ENCODE data around the gene IFI27. TPM values are rescaled to one million over a fixed set of nuclear protein-coding genes. Genes with fewer than 3 reads are reported as not detected.
A peak's percentile ranks its signal among the peaks of the same experiment; 100 is the strongest.

IFI27 gene
- total RNA-seq, 1 donor from 2014 or later = 1,022 TPM

DNA sequence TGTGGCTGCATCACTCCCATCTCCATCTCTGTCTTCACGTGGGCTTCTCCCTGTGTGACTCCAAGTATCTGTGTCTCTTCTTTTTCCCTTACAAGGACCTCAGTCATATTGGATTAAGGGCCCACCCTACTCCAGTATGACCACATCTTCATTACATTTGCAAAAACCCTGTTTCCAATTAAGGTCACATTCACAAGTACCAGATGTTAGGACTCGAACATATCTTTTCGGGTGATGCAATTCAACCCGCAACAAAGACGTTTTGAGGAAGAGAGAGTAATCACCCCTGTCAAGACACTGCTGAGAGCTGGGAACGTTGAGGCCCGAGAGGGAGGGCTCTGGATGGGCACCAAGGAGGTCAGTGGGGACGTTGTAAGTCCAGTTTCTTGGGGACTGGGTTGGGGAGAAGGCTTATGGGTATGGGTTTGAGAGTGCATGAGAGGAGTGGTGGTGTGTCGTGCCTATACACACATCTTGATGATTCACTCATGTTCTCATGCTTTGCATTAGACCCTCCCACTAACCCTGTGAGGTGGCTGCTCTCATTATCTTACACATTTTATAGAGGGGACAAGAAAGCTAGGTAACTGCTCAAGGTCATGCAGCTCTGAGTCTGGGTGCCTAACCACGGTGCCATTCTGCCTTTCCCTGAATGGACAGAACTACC, 12.1 kb upstream of the IFI27 start:
- H3K9me3 ChIP-seq (ENCODE audit: insufficient read depth, low read depth, low read length) = no peaks in the 10 kb centered on the region
- no peak overlapping the region for H3K4me3 ChIP-seq (ENCODE audit: insufficient read depth, low read depth, low read length)
- no peak overlapping the region for H3K4me3 Mint-ChIP-seq (ENCODE audit: unreplicated experiment)
- no peaks in the 10 kb centered on the region for H3K36me3 ChIP-seq (ENCODE audit: insufficient read depth, low read length)
- FAIRE-seq (no peak), DNase-seq (ENCODE audit: low read depth) (no peak)
- no peaks in the 10 kb centered on the region for H3K27me3 ChIP-seq (ENCODE audit: insufficient read depth, low read length)
- TF ChIP-seq EZH2 (IDR thresholded peaks at IDR 0.05; ENCODE audit: insufficient read depth, low read length) = no peak
- TF ChIP-seq, protein P1, sequence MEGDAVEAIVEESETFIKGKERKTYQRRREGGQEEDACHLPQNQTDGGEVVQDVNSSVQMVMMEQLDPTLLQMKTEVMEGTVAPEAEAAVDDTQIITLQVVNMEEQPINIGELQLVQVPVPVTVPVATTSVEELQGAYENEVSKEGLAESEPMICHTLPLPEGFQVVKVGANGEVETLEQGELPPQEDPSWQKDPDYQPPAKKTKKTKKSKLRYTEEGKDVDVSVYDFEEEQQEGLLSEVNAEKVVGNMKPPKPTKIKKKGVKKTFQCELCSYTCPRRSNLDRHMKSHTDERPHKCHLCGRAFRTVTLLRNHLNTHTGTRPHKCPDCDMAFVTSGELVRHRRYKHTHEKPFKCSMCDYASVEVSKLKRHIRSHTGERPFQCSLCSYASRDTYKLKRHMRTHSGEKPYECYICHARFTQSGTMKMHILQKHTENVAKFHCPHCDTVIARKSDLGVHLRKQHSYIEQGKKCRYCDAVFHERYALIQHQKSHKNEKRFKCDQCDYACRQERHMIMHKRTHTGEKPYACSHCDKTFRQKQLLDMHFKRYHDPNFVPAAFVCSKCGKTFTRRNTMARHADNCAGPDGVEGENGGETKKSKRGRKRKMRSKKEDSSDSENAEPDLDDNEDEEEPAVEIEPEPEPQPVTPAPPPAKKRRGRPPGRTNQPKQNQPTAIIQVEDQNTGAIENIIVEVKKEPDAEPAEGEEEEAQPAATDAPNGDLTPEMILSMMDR (IDR thresholded peaks at IDR 0.05; ENCODE audit: insufficient read depth, low read depth, low read length) = no peak
- peaks cover 14% of the 10 kb centered on the region for H3K4me1 Mint-ChIP-seq (ENCODE audit: low read depth, unreplicated experiment)
- no peak overlapping the region for H2AFZ ChIP-seq (ENCODE audit: low read depth, low read length)
- H3K9ac ChIP-seq (ENCODE audit: low read length) = no peak overlapping the region
- peaks cover 10% of the 10 kb centered on the region for H3K4me1 ChIP-seq (ENCODE audit: insufficient read depth, low read length)
- H3K36me3 Mint-ChIP-seq (ENCODE audit: low read depth, unreplicated experiment) = peaks cover 20% of the 10 kb centered on the region
- H4K20me1 ChIP-seq (ENCODE audit: insufficient read depth, low read length) = peaks cover 8% of the 10 kb centered on the region
- no peak overlapping the region for H3K4me2 ChIP-seq (ENCODE audit: low read length)
- no peak overlapping the region for H3K27ac ChIP-seq (ENCODE audit: low read depth, low read length)
- H3K27ac Mint-ChIP-seq (ENCODE audit: unreplicated experiment) = no peak overlapping the region
- H3K79me2 ChIP-seq (ENCODE audit: insufficient read depth, low read length) = no peaks in the 10 kb centered on the region
- H3K27me3 Mint-ChIP-seq (ENCODE audit: low read depth, unreplicated experiment) = no peaks in the 10 kb centered on the region
- H3K9me3 Mint-ChIP-seq (ENCODE audit: unreplicated experiment) = no peaks in the 10 kb centered on the region

DNA sequence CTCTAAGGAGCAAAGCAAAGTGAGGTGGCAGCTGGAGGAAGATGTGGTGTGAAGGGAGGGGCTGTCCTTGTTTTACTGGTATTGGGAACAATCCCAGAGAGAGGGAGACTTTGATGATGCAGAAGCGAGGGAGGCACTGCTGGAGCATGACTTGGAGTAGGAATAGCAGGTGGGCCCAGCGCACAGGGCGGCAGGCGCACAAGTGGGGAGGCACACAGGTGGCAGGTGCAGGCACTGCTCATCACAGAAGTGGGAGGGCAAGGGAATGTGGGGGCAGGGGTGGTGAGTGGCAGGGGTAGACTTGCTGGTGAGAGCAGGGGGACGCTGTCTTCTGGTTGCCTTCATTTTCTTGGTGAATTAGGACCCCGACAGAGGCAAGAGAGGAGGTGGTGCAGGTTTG, 11.5 kb upstream of the IFI27 start:
- peaks cover 22% of the 10 kb centered on the region for H3K36me3 Mint-ChIP-seq (ENCODE audit: low read depth, unreplicated experiment)
- no peak overlapping the region for H3K9ac ChIP-seq (ENCODE audit: low read length)
- H3K27ac ChIP-seq (ENCODE audit: low read depth, low read length) = no peak overlapping the region
- no peaks in the 10 kb centered on the region for H3K9me3 ChIP-seq (ENCODE audit: insufficient read depth, low read depth, low read length)
- peak overlapping the region; percentile 36 for H3K27ac Mint-ChIP-seq (ENCODE audit: unreplicated experiment)
- FAIRE-seq (no peak), DNase-seq (ENCODE audit: low read depth) (no peak)
- TF ChIP-seq, protein P1 (IDR thresholded peaks at IDR 0.05; ENCODE audit: insufficient read depth, low read depth, low read length) = no peak
- no peak for TF ChIP-seq EZH2 (IDR thresholded peaks at IDR 0.05; ENCODE audit: insufficient read depth, low read length)
- no peaks in the 10 kb centered on the region for H3K79me2 ChIP-seq (ENCODE audit: insufficient read depth, low read length)
- H2AFZ ChIP-seq (ENCODE audit: low read depth, low read length) = no peak overlapping the region
- peaks cover 8% of the 10 kb centered on the region for H4K20me1 ChIP-seq (ENCODE audit: insufficient read depth, low read length)
- H3K27me3 Mint-ChIP-seq (ENCODE audit: low read depth, unreplicated experiment) = no peaks in the 10 kb centered on the region
- H3K27me3 ChIP-seq (ENCODE audit: insufficient read depth, low read length) = no peaks in the 10 kb centered on the region
- H3K4me1 ChIP-seq (ENCODE audit: insufficient read depth, low read length) = peaks cover 10% of the 10 kb centered on the region
- no peak overlapping the region for H3K4me3 Mint-ChIP-seq (ENCODE audit: unreplicated experiment)
- peaks cover 18% of the 10 kb centered on the region for H3K4me1 Mint-ChIP-seq (ENCODE audit: low read depth, unreplicated experiment)
- no peak overlapping the region for H3K4me3 ChIP-seq (ENCODE audit: insufficient read depth, low read depth, low read length)
- no peak overlapping the region for H3K4me2 ChIP-seq (ENCODE audit: low read length)
- no peaks in the 10 kb centered on the region for H3K9me3 Mint-ChIP-seq (ENCODE audit: unreplicated experiment)
- H3K36me3 ChIP-seq (ENCODE audit: insufficient read depth, low read length) = no peaks in the 10 kb centered on the region

DNA sequence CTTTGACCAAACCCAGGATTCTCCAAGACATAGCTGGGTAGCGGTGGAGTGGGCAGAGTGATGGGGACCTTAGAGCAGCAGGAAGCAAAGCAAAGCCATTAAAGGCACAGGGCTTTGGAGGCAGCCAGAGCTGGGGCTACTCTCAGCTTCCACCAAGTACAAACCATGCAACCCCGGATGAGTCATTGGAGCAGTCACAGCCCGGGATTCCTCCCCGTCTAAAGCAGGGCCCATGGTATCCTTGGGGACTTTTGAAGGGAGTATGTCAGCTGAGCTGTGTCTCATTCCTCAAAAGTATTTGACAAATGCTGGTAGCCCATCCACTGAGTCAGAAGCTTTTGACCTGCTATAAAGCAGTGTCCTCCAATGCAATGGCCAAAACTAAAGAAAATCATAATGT, 9.7 kb upstream of the IFI27 start:
- DNase-seq (ENCODE audit: low read depth) = peak; percentile 65
- Mint-ChIP-seq H3K36me3 (ENCODE audit: low read depth, unreplicated experiment) (peaks cover 24% of the 10 kb centered on the region), H3K4me3 (ENCODE audit: unreplicated experiment) (no peak overlapping the region), H3K9me3 (ENCODE audit: unreplicated experiment) (no peaks in the 10 kb centered on the region), H3K4me1 (ENCODE audit: low read depth, unreplicated experiment) (peaks cover 20% of the 10 kb centered on the region), H3K27me3 (ENCODE audit: low read depth, unreplicated experiment) (no peaks in the 10 kb centered on the region), H3K27ac (ENCODE audit: unreplicated experiment) (peak overlapping the region; percentile 88)
- no peaks in the 10 kb centered on the region for H3K9me3 ChIP-seq (ENCODE audit: insufficient read depth, low read depth, low read length)
- no peaks in the 10 kb centered on the region for H3K79me2 ChIP-seq (ENCODE audit: insufficient read depth, low read length)
- peaks cover 10% of the 10 kb centered on the region for H3K4me1 ChIP-seq (ENCODE audit: insufficient read depth, low read length)
- peak overlapping the region; percentile 43 for H3K4me2 ChIP-seq (ENCODE audit: low read length)
- H3K4me3 ChIP-seq (ENCODE audit: insufficient read depth, low read depth, low read length) = no peak overlapping the region
- H4K20me1 ChIP-seq (ENCODE audit: insufficient read depth, low read length) = peaks cover 8% of the 10 kb centered on the region
- no peaks in the 10 kb centered on the region for H3K27me3 ChIP-seq (ENCODE audit: insufficient read depth, low read length)
- H2AFZ ChIP-seq (ENCODE audit: low read depth, low read length) = no peak overlapping the region
- peak overlapping the region; percentile 20 for H3K27ac ChIP-seq (ENCODE audit: low read depth, low read length)
- H3K36me3 ChIP-seq (ENCODE audit: insufficient read depth, low read length) = no peaks in the 10 kb centered on the region
- no peak overlapping the region for H3K9ac ChIP-seq (ENCODE audit: low read length)
- no peak for TF ChIP-seq EZH2 (IDR thresholded peaks at IDR 0.05; ENCODE audit: insufficient read depth, low read length)
- TF ChIP-seq, protein P1 (IDR thresholded peaks at IDR 0.05; ENCODE audit: insufficient read depth, low read depth, low read length) = no peak
- FAIRE-seq = peak; percentile 88

Measured in astrocyte (in vitro differentiated cells and primary cell).